Measurements from ENCODE around the gene RHOBTB3.

RHOBTB3 gene

GRCh38 chr5:95746194-95746593, 15.1 kb downstream of the RHOBTB3 start:
- Histone ChIP-seq H3K36me3 (ENCODE audit: control insufficient read depth, insufficient read depth, low read length) (peaks cover 3% of the 10 kb centered on the region), H3K27ac (ENCODE audit: low read depth, low read length) (no peak overlapping the region), H3K4me1 (ENCODE audit: control insufficient read depth, insufficient read depth, low read length) (no peaks in the 10 kb centered on the region), H3K4me3 (ENCODE audit: low read length) (no peak overlapping the region), H3K9ac (ENCODE audit: low read length) (no peak overlapping the region), H3K27me3 (ENCODE audit: control insufficient read depth, insufficient read depth, low read length) (no peaks in the 10 kb centered on the region)

DNA sequence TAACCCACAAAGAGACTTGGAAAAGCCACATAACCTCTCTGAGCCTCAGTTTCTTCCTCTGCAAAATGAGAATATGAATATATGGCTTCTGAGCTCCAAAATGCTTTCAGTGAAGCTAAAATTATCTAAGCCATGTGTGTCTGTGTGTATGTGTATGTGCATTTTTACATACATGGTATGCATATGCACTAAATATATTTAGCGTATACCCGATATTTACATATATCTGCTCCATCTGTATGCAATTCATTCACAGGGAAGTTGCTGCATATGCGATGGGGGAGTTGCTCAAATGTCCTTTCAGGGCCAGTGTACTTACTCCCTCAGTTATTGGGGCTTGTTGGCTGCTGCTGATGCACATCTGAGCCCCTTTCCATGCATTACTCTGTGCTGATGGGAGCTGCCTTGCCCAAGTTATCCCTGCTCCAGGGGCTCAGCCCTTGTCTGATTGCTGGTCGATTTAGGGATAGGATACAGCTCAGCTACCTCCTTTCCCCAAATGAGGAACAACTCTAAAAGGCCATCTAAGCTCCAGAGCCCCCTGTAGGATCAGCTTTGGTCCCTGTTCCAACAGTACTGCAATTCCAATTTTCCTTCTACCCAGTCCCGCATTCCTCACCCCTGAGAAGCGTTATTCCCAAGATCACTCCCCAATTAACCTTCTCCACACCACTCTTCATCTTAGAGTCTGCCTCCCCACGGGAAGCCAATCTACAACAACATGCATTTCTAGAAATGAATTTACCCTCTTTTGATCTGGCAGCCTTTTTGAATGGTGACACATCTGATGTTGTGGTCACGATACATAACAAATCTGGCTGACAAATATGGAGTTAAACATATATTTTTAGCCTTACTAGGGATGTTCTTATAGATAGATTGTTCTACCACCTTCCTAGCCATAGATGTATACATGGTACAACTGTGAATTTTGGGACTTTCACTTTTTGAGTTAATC, 15.9 kb downstream of the RHOBTB3 start:
- Histone ChIP-seq H3K27me3 (ENCODE audit: control insufficient read depth, insufficient read depth, low read length) (no peaks in the 10 kb centered on the region), H3K9ac (ENCODE audit: low read length) (no peak overlapping the region), H3K27ac (ENCODE audit: low read depth, low read length) (no peak overlapping the region), H3K36me3 (ENCODE audit: control insufficient read depth, insufficient read depth, low read length) (peaks cover 3% of the 10 kb centered on the region), H3K4me3 (ENCODE audit: low read length) (no peak overlapping the region), H3K4me1 (ENCODE audit: control insufficient read depth, insufficient read depth, low read length) (no peaks in the 10 kb centered on the region)

- Histone ChIP-seq H3K27ac (ENCODE audit: low read depth, low read length) (no peak overlapping the region), H3K36me3 (ENCODE audit: control insufficient read depth, insufficient read depth, low read length) (peaks cover 6% of the 10 kb centered on the region), H3K9ac (ENCODE audit: low read length) (no peak overlapping the region), H3K27me3 (ENCODE audit: control insufficient read depth, insufficient read depth, low read length) (no peaks in the 10 kb centered on the region), H3K4me3 (ENCODE audit: low read length) (no peak overlapping the region), H3K4me1 (ENCODE audit: control insufficient read depth, insufficient read depth, low read length) (no peaks in the 10 kb centered on the region)
These were observed 17.0 kb downstream of the RHOBTB3 start for GRCh38 chr5:95748133-95748532.

DNA sequence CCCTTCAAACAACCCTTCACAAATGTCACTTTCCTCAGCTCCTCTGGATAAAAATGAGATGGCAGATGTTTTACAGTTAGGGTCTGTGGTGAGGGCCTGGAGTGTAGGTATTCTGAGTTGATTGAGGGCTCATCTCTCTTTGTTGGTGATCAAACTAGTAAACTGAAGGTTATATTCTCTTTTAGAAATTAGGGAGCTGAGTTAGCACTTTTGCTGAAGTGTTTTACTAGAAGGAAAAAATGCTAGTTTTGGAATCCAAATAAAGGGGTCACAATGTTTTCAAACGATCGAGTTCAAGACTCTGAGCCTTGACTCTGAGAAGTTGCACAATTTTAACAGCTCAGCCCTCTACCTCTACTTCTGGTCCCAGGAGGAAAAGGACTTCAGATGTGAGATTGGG, 23.4 kb downstream of the RHOBTB3 start:
- Histone ChIP-seq H3K4me1 (ENCODE audit: control insufficient read depth, insufficient read depth, low read length) (no peaks in the 10 kb centered on the region), H3K9ac (ENCODE audit: low read length) (no peak overlapping the region), H3K27ac (ENCODE audit: low read depth, low read length) (no peak overlapping the region), H3K36me3 (ENCODE audit: control insufficient read depth, insufficient read depth, low read length) (peaks cover 5% of the 10 kb centered on the region), H3K27me3 (ENCODE audit: control insufficient read depth, insufficient read depth, low read length) (no peaks in the 10 kb centered on the region), H3K4me3 (ENCODE audit: low read length) (no peak overlapping the region)

GRCh38 chr5:95759005-95759404, 27.9 kb downstream of the RHOBTB3 start:
- H3K4me1 ChIP-seq (ENCODE audit: control insufficient read depth, insufficient read depth, low read length): peaks cover 3% of the 10 kb centered on the region
- H3K4me3 ChIP-seq (ENCODE audit: low read length): no peak overlapping the region
- peaks cover 3% of the 10 kb centered on the region for H3K36me3 ChIP-seq (ENCODE audit: control insufficient read depth, insufficient read depth, low read length)
- H3K27ac ChIP-seq (ENCODE audit: low read depth, low read length): no peak overlapping the region
- no peak overlapping the region for H3K9ac ChIP-seq (ENCODE audit: low read length)
- no peaks in the 10 kb centered on the region for H3K27me3 ChIP-seq (ENCODE audit: control insufficient read depth, insufficient read depth, low read length)

DNA sequence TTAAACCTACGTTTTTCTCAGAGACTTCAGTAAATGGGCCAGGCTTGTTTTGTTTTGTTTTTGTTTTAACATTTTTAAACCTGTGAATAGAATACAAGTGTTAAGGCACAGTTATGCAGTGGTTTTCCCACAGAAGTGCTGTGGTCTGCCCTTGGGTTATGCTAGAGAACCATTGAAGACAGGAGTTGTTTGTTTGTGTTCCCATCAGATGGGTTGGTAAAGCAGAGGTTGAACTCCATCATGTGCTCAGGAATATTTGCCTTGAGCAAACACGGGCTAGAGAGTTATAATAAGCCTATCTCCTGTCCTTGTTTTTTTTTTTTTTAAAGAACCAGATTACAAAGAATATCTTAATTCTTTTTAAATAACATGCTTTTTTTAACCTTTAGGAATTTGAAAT, 28.5 kb downstream of the RHOBTB3 start:
- Histone ChIP-seq H3K36me3 (ENCODE audit: control insufficient read depth, insufficient read depth, low read length) (peaks cover 3% of the 10 kb centered on the region), H3K4me3 (ENCODE audit: low read length) (no peak overlapping the region), H3K27ac (ENCODE audit: low read depth, low read length) (no peak overlapping the region), H3K9ac (ENCODE audit: low read length) (no peak overlapping the region), H3K4me1 (ENCODE audit: control insufficient read depth, insufficient read depth, low read length) (peaks cover 3% of the 10 kb centered on the region), H3K27me3 (ENCODE audit: control insufficient read depth, insufficient read depth, low read length) (no peaks in the 10 kb centered on the region)

GRCh38 chr5:95760273-95761191, 29.4 kb downstream of the RHOBTB3 start:
- H3K9ac ChIP-seq (ENCODE audit: low read length): no peak overlapping the region
- no peaks in the 10 kb centered on the region for H3K27me3 ChIP-seq (ENCODE audit: control insufficient read depth, insufficient read depth, low read length)
- H3K4me3 ChIP-seq (ENCODE audit: low read length): peak overlapping the region; percentile 28
- peaks cover 3% of the 10 kb centered on the region for H3K4me1 ChIP-seq (ENCODE audit: control insufficient read depth, insufficient read depth, low read length)
- peak overlapping the region; percentile 19 for H3K27ac ChIP-seq (ENCODE audit: low read depth, low read length)
- H3K36me3 ChIP-seq (ENCODE audit: control insufficient read depth, insufficient read depth, low read length): no peaks in the 10 kb centered on the region

- Histone ChIP-seq H3K4me3 (ENCODE audit: low read length) (no peak overlapping the region), H3K9ac (ENCODE audit: low read length) (no peak overlapping the region), H3K36me3 (ENCODE audit: control insufficient read depth, insufficient read depth, low read length) (no peaks in the 10 kb centered on the region), H3K27me3 (ENCODE audit: control insufficient read depth, insufficient read depth, low read length) (no peaks in the 10 kb centered on the region), H3K4me1 (ENCODE audit: control insufficient read depth, insufficient read depth, low read length) (peaks cover 3% of the 10 kb centered on the region), H3K27ac (ENCODE audit: low read depth, low read length) (no peak overlapping the region)
These were observed 30.9 kb downstream of the RHOBTB3 start for GRCh38 chr5:95761771-95762651.

DNA sequence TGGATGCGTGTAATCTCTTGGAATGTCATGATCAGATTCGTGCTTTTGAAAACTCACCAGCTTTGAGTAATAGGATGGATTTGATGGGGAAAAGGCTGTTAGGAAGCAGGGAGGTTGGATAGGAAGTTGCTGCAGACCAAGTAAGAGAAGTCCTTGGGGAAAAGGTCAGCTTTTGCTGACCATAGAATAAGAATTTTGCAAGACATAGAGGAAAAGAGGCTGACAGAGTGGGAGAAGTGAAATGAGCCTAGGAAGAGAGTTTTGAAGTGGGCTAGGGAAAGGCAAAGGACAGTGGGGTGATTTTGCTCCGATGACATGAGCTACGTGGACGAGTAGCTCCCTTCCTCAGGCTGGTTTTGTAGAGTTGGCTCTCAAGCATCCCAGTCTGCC, 31.5 kb downstream of the RHOBTB3 start:
- H3K9ac ChIP-seq (ENCODE audit: low read length): no peak overlapping the region
- no peak overlapping the region for H3K27ac ChIP-seq (ENCODE audit: low read depth, low read length)
- H3K36me3 ChIP-seq (ENCODE audit: control insufficient read depth, insufficient read depth, low read length): no peaks in the 10 kb centered on the region
- H3K4me1 ChIP-seq (ENCODE audit: control insufficient read depth, insufficient read depth, low read length): peaks cover 3% of the 10 kb centered on the region
- no peak overlapping the region for H3K4me3 ChIP-seq (ENCODE audit: low read length)
- H3K27me3 ChIP-seq (ENCODE audit: control insufficient read depth, insufficient read depth, low read length): no peaks in the 10 kb centered on the region

DNA sequence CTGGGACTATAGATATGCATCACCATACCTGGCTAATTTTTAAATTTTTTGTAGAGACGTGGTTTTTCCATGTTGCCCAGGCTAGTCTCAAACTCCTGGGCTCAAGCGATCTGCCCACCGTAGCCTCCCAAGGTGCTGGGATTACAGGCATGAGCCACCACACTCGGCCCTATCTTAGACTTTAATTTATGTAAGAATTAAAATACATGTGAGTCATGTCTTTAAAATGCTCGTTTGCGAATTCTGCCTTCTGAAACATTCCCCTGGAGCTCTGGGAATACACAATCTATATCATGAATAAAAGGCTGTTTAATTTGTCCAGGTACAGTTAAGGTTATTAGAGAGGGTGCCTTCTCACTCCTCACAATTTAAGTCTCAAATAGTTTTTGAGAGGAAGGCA, 32.8 kb downstream of the RHOBTB3 start:
- H3K27ac ChIP-seq (ENCODE audit: low read depth, low read length): no peak overlapping the region
- H3K4me3 ChIP-seq (ENCODE audit: low read length): no peak overlapping the region
- H3K9ac ChIP-seq (ENCODE audit: low read length): no peak overlapping the region
- peaks cover 3% of the 10 kb centered on the region for H3K4me1 ChIP-seq (ENCODE audit: control insufficient read depth, insufficient read depth, low read length)
- no peaks in the 10 kb centered on the region for H3K27me3 ChIP-seq (ENCODE audit: control insufficient read depth, insufficient read depth, low read length)
- H3K36me3 ChIP-seq (ENCODE audit: control insufficient read depth, insufficient read depth, low read length): no peaks in the 10 kb centered on the region

DNA sequence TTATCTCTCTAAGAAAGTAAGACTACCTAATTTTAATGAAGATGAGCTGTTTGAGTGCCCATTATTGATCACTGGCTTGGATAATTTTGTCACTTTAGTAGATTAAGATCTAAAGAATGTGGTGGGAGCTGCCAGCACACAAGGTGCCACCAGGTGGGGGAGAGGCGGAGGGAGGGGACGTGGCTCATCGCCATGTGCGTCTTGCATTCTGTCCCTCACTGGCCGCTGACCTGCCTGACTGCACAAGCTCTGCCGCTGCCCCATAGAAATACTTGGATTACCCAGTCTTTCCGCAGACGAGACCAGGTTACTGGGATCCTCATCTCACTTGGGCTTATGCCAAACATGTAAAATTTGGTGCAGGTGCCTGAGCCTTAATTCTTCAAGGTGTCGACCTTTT, 37.6 kb downstream of the RHOBTB3 start:
- no peaks in the 10 kb centered on the region for H3K27me3 ChIP-seq (ENCODE audit: control insufficient read depth, insufficient read depth, low read length)
- no peak overlapping the region for H3K27ac ChIP-seq (ENCODE audit: low read depth, low read length)
- no peak overlapping the region for H3K9ac ChIP-seq (ENCODE audit: low read length)
- peaks cover 7% of the 10 kb centered on the region for H3K4me1 ChIP-seq (ENCODE audit: control insufficient read depth, insufficient read depth, low read length)
- peaks cover 3% of the 10 kb centered on the region for H3K36me3 ChIP-seq (ENCODE audit: control insufficient read depth, insufficient read depth, low read length)
- H3K4me3 ChIP-seq (ENCODE audit: low read length): no peak overlapping the region

All from rectal smooth muscle tissue (tissue), 1 donor.